SK-N-MC (cell line): ENCODE results near the gene FARSA.

Source experiments
- EZH2 ChIP-seq: fragments of 200-600 bp; sonication (generic); IDR thresholded peaks from one replicate; pipeline ENCODE4 v1.6.1; 2017; ENCODE audit warnings: antibody characterized with exemption
- POLR2AphosphoS5 ChIP-seq: IDR thresholded peaks from 2 replicates; pipeline ENCODE4 v1.6.1; 2012; ENCODE audit warnings: mild to moderate bottlenecking, low read depth, low read length, borderline replicate concordance

DNA sequence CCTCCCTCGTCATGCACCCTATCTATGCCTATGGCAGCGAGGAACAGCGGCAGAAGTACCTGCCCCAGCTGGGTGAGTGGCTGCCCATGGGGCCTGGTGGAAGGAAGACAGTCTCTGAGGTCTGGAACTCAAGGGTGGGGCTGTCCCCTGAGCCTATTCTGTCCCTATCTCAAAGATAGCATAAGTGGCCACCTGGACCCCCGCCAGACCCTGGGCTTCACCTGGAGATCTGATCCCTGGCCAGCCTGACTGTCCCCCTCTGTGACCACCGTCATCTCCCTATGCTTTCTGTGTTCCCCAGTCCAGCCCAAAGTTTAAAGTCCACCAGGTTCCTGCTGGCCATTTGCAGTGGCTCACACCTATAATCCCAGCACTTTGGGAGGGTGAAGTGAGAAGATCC lies 39.9 kb downstream of the FARSA start:
- TF ChIP-seq EZH2 (no peak), POLR2AphosphoS5 (no peak)
